Glutamatergic neuron (in vitro differentiated cells): ENCODE data around the gene CBX4. TPM values are rescaled to one million over a fixed set of nuclear protein-coding genes. Genes with fewer than 3 reads are reported as not detected.

Experiments used
- DNase-seq: peaks from one replicate; pipeline ENCODE4 v3.0.0; 2022
- H3K27ac Mint-ChIP-seq: one replicate; pipeline ENCODE4 v1.8.0; 2020; ENCODE audit warnings: mild to moderate bottlenecking, mixed read lengths, inconsistent platforms; ENCODE audit not compliant: unreplicated experiment
- H3K27me3 Mint-ChIP-seq: one replicate; pipeline ENCODE4 v1.8.0; 2020; ENCODE audit warnings: mild to moderate bottlenecking, moderate library complexity, mixed read lengths, inconsistent platforms; ENCODE audit not compliant: unreplicated experiment
- H3K36me3 Mint-ChIP-seq: one replicate; pipeline ENCODE4 v1.8.0; 2020; ENCODE audit warnings: mild to moderate bottlenecking, mixed read lengths, inconsistent platforms; ENCODE audit not compliant: unreplicated experiment
- H3K4me1 Mint-ChIP-seq: one replicate; pipeline ENCODE4 v1.8.0; 2020; ENCODE audit warnings: mild to moderate bottlenecking, low read depth, mixed read lengths, inconsistent platforms; ENCODE audit not compliant: unreplicated experiment
- H3K4me3 Mint-ChIP-seq: one replicate; pipeline ENCODE4 v1.8.0; 2020; ENCODE audit warnings: mild to moderate bottlenecking, mixed read lengths, inconsistent platforms; ENCODE audit not compliant: unreplicated experiment
- H3K9me3 Mint-ChIP-seq: one replicate; pipeline ENCODE4 v1.8.0; 2020; ENCODE audit warnings: mild to moderate bottlenecking, moderate library complexity, mixed read lengths, inconsistent platforms; ENCODE audit not compliant: unreplicated experiment
- total RNA-seq: library from RNA; stranded (reverse); fragmentation: NEBNext Ultra II Directional; extraction: Animal tissue kit (Norgen Biotek cat#: 25700); gene quantifications from one replicate; pipeline ENCODE4 v1.2.1, GENCODE V29; 2021; ENCODE audit not compliant: unreplicated experiment
- TF ChIP-seq, protein P1 (sequence below): fragments of 200-600 bp; sonication (generic); IDR thresholded peaks from one replicate; pipeline ENCODE4 v1.5.0; 2021; ENCODE audit not compliant: partially characterized antibody, unreplicated experiment

CBX4 gene
- total RNA-seq, 1 donor from 2014 or later = 19.3 TPM

DNA sequence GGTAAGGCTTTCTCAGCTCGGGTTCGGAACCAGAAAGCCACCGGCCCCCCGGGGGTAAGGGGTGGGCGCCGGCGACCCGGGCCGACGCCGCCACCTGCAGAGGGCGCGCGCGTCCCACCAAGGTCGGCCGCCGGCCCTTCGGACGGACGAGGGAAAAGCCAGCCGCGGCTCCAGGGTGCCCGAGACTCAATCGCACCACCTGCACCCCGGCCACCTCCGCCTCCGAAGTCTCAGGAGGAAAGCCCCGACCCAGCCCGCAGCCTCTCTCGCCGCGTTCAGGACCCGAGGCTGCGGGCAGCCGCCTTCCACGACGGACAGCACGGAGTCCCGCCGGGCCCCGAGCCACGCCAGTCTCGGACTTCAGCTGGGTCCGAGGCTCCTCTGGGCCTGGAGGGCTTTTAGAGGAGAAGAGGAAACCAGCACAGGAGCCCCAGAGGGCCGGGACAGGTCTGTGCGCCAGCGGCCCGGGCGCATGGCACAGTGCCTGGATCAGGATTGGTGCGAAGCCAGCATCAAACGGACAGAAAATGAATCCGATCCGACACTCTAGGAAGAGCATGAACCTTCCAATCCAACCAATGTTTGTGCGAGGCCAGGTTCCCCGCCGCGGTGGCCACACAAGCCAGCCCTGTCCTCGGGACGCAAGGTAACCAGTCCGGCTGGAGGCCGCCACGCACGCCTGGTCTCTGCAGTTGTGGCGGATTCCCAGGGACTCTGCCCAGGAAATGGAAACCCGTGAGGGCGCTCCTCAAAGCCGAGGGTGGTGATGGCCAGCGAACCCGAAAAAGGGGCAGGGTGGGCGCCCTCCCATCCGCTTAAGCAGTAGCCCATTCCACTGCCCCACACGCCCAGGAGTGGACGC lies 49.1 kb downstream of the CBX4 start:
- TF ChIP-seq, protein P1, sequence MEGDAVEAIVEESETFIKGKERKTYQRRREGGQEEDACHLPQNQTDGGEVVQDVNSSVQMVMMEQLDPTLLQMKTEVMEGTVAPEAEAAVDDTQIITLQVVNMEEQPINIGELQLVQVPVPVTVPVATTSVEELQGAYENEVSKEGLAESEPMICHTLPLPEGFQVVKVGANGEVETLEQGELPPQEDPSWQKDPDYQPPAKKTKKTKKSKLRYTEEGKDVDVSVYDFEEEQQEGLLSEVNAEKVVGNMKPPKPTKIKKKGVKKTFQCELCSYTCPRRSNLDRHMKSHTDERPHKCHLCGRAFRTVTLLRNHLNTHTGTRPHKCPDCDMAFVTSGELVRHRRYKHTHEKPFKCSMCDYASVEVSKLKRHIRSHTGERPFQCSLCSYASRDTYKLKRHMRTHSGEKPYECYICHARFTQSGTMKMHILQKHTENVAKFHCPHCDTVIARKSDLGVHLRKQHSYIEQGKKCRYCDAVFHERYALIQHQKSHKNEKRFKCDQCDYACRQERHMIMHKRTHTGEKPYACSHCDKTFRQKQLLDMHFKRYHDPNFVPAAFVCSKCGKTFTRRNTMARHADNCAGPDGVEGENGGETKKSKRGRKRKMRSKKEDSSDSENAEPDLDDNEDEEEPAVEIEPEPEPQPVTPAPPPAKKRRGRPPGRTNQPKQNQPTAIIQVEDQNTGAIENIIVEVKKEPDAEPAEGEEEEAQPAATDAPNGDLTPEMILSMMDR = peak; percentile 82
- peaks cover 4% of the 10 kb centered on the region for H3K36me3 Mint-ChIP-seq
- no peak overlapping the region for H3K4me3 Mint-ChIP-seq
- peaks cover 7% of the 10 kb centered on the region for H3K9me3 Mint-ChIP-seq
- H3K27me3 Mint-ChIP-seq = peaks cover 24% of the 10 kb centered on the region
- DNase-seq = peak; percentile 77
- H3K4me1 Mint-ChIP-seq = peaks cover 27% of the 10 kb centered on the region
- no peak overlapping the region for H3K27ac Mint-ChIP-seq

DNA sequence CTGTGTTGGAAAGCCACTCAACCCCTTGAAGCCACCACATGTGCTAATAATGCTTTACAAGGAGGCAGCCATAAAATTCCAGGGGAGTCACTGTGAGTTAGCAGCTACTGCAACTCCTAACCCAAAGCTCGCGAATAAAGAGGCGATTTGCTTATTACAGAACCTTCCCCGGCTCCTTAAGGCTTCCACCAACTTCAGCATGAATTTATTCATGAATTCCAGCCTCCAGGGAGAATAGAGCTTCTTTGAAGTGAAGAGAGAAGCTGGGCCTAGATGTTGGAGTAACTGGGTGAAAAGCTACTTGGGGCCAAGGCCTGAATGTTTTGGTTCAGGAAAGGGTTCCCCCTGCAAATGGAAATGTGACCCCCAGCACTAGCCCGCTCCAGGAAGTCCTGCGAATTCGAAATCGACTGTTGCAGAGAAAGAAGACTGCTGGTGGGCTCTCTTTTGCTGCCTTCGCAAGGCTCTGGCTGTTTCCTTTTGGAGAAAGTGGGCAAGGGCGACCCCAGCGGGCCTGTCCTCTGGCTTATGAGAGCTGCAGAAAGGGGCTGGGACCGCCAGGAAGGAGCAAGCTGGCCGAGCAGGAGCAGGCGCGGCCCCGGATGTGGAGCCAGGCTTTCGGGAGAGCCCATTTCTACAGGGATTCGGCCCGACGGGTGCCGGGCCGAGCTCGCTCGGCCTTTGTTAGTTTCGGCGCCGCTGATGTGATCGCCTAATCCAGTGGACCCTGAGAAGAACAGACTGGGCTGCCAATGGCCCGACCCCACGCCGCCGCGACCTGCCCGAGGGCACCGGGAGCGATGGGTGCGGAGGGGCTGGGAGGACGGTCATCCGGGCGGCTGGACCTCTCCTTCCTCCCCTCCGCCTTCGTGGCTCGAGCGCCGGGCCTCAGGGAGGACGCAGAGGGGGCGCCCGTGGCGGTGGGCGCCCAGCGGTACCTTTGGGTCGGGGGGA lies 50.0 kb downstream of the CBX4 start:
- Mint-ChIP-seq H3K9me3 (peaks cover 7% of the 10 kb centered on the region), H3K4me1 (peaks cover 27% of the 10 kb centered on the region), H3K4me3 (peak overlapping the region; percentile 62), H3K27me3 (peaks cover 21% of the 10 kb centered on the region), H3K27ac (no peak overlapping the region), H3K36me3 (peaks cover 4% of the 10 kb centered on the region)
- DNase-seq = peak; percentile 62
- TF ChIP-seq, protein P1 = no peak

DNA sequence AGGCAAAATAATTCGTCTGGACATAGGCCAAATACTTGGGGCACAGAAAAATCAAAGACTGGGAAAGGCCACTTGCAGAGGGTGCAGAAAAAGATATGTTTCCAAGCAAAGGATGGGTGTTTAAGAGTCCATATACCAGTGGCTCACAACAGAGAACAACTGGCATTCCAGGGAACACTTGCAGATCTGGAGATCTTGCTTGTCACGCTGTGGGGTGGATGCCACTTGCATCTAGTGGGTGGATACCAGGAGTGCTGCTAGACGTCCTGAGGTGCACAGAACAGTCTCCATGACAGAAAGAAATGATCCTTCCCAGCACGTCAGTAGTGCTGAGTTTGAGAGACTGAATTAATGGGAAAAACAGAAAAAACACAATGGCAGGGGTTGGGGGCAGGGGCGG lies 50.8 kb downstream of the CBX4 start:
- Mint-ChIP-seq H3K9me3 (peaks cover 4% of the 10 kb centered on the region), H3K27ac (peak overlapping the region; percentile 48), H3K4me1 (peaks cover 22% of the 10 kb centered on the region), H3K36me3 (peaks cover under 1% of the 10 kb centered on the region), H3K27me3 (peaks cover 17% of the 10 kb centered on the region), H3K4me3 (peak overlapping the region; percentile 62)
- no peak for DNase-seq
- TF ChIP-seq, protein P1 = no peak

DNA sequence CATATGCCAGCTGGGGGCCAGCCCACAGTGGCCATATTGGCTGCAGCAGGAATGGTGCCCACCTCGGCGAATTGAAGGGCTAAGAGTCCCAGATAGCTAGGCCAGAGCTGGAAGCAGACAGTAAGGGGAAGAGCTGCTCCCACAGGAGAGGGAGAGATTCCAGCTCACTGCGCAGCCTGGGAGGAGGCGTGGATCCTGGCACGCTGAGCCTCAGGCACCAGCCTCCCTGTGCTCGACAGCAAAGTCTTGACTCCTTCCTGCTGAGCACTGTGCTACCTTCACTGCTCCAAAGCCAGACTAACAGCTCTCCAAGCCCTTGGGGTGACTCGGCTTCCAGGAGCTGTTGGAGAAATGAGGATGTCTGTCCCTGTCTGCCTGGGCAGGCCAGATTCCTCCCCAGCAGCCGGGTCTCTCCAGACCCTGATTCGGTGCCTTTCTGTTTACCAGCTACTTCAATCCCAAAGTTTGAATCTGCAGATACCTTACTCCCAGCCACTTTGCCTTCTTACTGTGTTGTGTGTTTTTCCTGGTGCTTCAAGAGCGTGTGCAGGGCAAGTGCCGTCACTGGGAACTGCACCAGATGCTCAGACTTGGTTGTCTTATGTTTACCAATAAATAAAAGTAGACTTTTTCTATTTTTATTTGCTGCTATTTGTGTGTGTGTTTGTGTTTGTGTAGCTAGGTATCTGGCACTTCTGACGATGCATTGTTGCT lies 52.2 kb downstream of the CBX4 start:
- Mint-ChIP-seq H3K9me3 (peaks cover 7% of the 10 kb centered on the region), H3K4me1 (peaks cover 19% of the 10 kb centered on the region), H3K36me3 (peaks cover 9% of the 10 kb centered on the region), H3K27ac (no peak overlapping the region), H3K27me3 (peaks cover 19% of the 10 kb centered on the region), H3K4me3 (no peak overlapping the region)
- no peak for DNase-seq
- TF ChIP-seq, protein P1 = no peak
